Measurements from ENCODE around the gene KRT81.

GRCh38 chr12:52310622-52311284 lies 19.4 kb upstream of the KRT81 start:
- no peak for TF ChIP-seq CTCF (conservative IDR thresholded peaks at IDR 0.05; ENCODE audit: low read length)
- TF ChIP-seq EZH2phosphoT487 (IDR thresholded peaks at IDR 0.05; ENCODE audit: borderline replicate concordance) = no peak
